GM10266 (cell line): ENCODE results near the gene FIBP.

ENCODE experiments used
- DNase-seq: peaks from one replicate; pipeline ENCODE4 v3.0.0; 2012; ENCODE audit errors: extremely low spot score
- CTCF ChIP-seq: IDR thresholded peaks from 2 replicates; pipeline ENCODE4 v1.5.1; 2012; ENCODE audit warnings: mild to moderate bottlenecking, low read depth; ENCODE audit not compliant: control insufficient read depth, insufficient read depth; ENCODE audit errors: missing control alignments

FIBP gene

GRCh38 chr11:65925397-65925796 is 37.1 kb upstream of the FIBP start:
- no peak for DNase-seq
- no peak for TF ChIP-seq CTCF

GRCh38 chr11:65922565-65922964 is 34.3 kb upstream of the FIBP start:
- no peak for TF ChIP-seq CTCF
- DNase-seq, result no peak

- no peak for DNase-seq
- no peak for TF ChIP-seq CTCF
These were observed 33.6 kb upstream of the FIBP start for GRCh38 chr11:65921876-65922275.

- TF ChIP-seq CTCF, result no peak
- no peak for DNase-seq
These were observed 32.8 kb upstream of the FIBP start for GRCh38 chr11:65921033-65921555.

GRCh38 chr11:65920372-65920802 is 32.1 kb upstream of the FIBP start:
- no peak for TF ChIP-seq CTCF
- no peak for DNase-seq

- no peak for DNase-seq
- TF ChIP-seq CTCF, result no peak
These were observed 31.5 kb upstream of the FIBP start for GRCh38 chr11:65919573-65920371.

GRCh38 chr11:65919141-65919572 is 30.9 kb upstream of the FIBP start, which contains the start of gene DRAP1:
Gene DRAP1 (plus strand): TSS chr11:65919426. CDS start chr11:65919502, 76 bp downstream.
- no peak for TF ChIP-seq CTCF
- DNase-seq, result peak; percentile 100
